ENCODE data around the gene VPS35L. TPM values are rescaled to one million over a fixed set of nuclear protein-coding genes. Genes with fewer than 3 reads are reported as not detected.

VPS35L gene
- total RNA-seq, 1 donor from 2014 or later, result 45.9 TPM

GRCh38 chr16:19582050-19582831 is 26.7 kb downstream of the VPS35L start:
- no peaks in the 10 kb centered on the region for H3K27me3 ChIP-seq (ENCODE audit: low read depth)
- no peaks in the 10 kb centered on the region for H3K4me1 ChIP-seq
- intact Hi-C loops (cut with DNase I), result no loop called here
- H3K36me3 ChIP-seq, result peaks cover 98% of the 10 kb centered on the region
- TF ChIP-seq CTCF (IDR thresholded peaks at IDR 0.05), result no peak
- no peak overlapping the region for H3K4me3 ChIP-seq
- DNase-seq (no peak), ATAC-seq (peak in 1 of 2 donors; percentile 43)
- no peak overlapping the region for H3K27ac ChIP-seq
- no peaks in the 10 kb centered on the region for H3K9me3 ChIP-seq

- H3K27ac ChIP-seq, result no peak overlapping the region
- H3K9me3 ChIP-seq, result no peaks in the 10 kb centered on the region
- peak; percentile 78 for TF ChIP-seq CTCF (IDR thresholded peaks at IDR 0.05)
- DNase-seq (no peak), ATAC-seq (peak; percentile 83 to 86)
- H3K36me3 ChIP-seq, result peaks cover 93% of the 10 kb centered on the region
- no peaks in the 10 kb centered on the region for H3K4me1 ChIP-seq
- no peak overlapping the region for H3K4me3 ChIP-seq
- intact Hi-C loops (cut with DNase I), result no loop called here
- H3K27me3 ChIP-seq (ENCODE audit: low read depth), result no peaks in the 10 kb centered on the region
These were observed 28.3 kb downstream of the VPS35L start for GRCh38 chr16:19583665-19584300.

GRCh38 chr16:19588661-19589060 is 33.2 kb downstream of the VPS35L start:
- Histone ChIP-seq H3K9me3 (no peaks in the 10 kb centered on the region), H3K4me1 (no peaks in the 10 kb centered on the region), H3K36me3 (peaks cover 80% of the 10 kb centered on the region), H3K4me3 (no peak overlapping the region), H3K27me3 (ENCODE audit: low read depth) (no peaks in the 10 kb centered on the region), H3K27ac (no peak overlapping the region)
- DNase-seq (no peak), ATAC-seq (no peak)
- intact Hi-C loops (cut with DNase I), result no loop called here
- no peak for TF ChIP-seq CTCF (IDR thresholded peaks at IDR 0.05)

GRCh38 chr16:19589106-19589505 is 33.6 kb downstream of the VPS35L start:
- DNase-seq (no peak), ATAC-seq (no peak)
- Histone ChIP-seq H3K27ac (no peak overlapping the region), H3K36me3 (peaks cover 80% of the 10 kb centered on the region), H3K9me3 (no peaks in the 10 kb centered on the region), H3K4me3 (no peak overlapping the region), H3K27me3 (ENCODE audit: low read depth) (no peaks in the 10 kb centered on the region), H3K4me1 (no peaks in the 10 kb centered on the region)
- no peak for TF ChIP-seq CTCF (IDR thresholded peaks at IDR 0.05)
- intact Hi-C loops (cut with DNase I), result no loop called here

GRCh38 chr16:19589771-19590302 is 34.3 kb downstream of the VPS35L start:
- DNase-seq, result no peak
- H3K4me1 ChIP-seq, result no peaks in the 10 kb centered on the region
- no peak for TF ChIP-seq CTCF (IDR thresholded peaks at IDR 0.05)
- ATAC-seq, result no peak
- peaks cover 77% of the 10 kb centered on the region for H3K36me3 ChIP-seq
- intact Hi-C loops (cut with DNase I), result no loop called here
- H3K27me3 ChIP-seq (ENCODE audit: low read depth), result no peaks in the 10 kb centered on the region
- no peaks in the 10 kb centered on the region for H3K9me3 ChIP-seq
- H3K27ac ChIP-seq, result no peak overlapping the region
- no peak overlapping the region for H3K4me3 ChIP-seq

All from lower lobe of right lung (tissue), 2 donors.